Stimulated activated CD8-positive, alpha-beta memory T cell treated with anti-CD3 and anti-CD28 coated beads, Interleukin-4, amount 100 ng/mL, for 4 hours (primary cell): ENCODE measurements around the gene HEY2.
"Not testable (repeated sequence)": the region's sequence is repeated elsewhere in the genome, so short reads cannot be mapped to it uniquely, and the experiment has no call there.

Experiments
- DNase-seq, 2 donors: peaks; one replicate each; pipeline ENCODE4 v3.0.0-alpha.2; 2020; ENCODE audit warnings: low read depth in 2 of 2, low spot score in 1 of 2

HEY2 gene

GRCh38 chr6:125749173-125749864, at the start of gene HEY2:
Gene HEY2 (plus strand): TSS chr6:125749632. CDS start chr6:125749777, 145 bp downstream.
- DNase-seq = peak; percentile 48 to 74

- no peak for DNase-seq
These were observed 48.7 kb upstream of the HEY2 start for GRCh38 chr6:125700581-125701353.

GRCh38 chr6:125701354-125701668, 48.1 kb upstream of the HEY2 start:
- DNase-seq = no peak

- DNase-seq = not testable (repeated sequence)
These were observed 45.5 kb upstream of the HEY2 start for GRCh38 chr6:125703882-125704281.

GRCh38 chr6:125707615-125708243, 41.7 kb upstream of the HEY2 start:
- no peak for DNase-seq

- no peak for DNase-seq
These were observed 38.3 kb upstream of the HEY2 start for GRCh38 chr6:125711013-125711675.

GRCh38 chr6:125714441-125715090, 34.9 kb upstream of the HEY2 start:
- no peak for DNase-seq

GRCh38 chr6:125717120-125717731, 32.2 kb upstream of the HEY2 start:
- DNase-seq = no peak

GRCh38 chr6:125718109-125718508, 31.3 kb upstream of the HEY2 start:
- DNase-seq = no peak

GRCh38 chr6:125722886-125723285, 26.5 kb upstream of the HEY2 start:
- no peak for DNase-seq

- DNase-seq = no peak
These were observed 22.2 kb upstream of the HEY2 start for GRCh38 chr6:125727216-125727615.

- DNase-seq = no peak
These were observed 20.7 kb upstream of the HEY2 start for GRCh38 chr6:125728739-125729138.

- DNase-seq = no peak
These were observed 19.4 kb upstream of the HEY2 start for GRCh38 chr6:125729983-125730382.

GRCh38 chr6:125732398-125732797, 17.0 kb upstream of the HEY2 start:
- DNase-seq = no peak

- DNase-seq = no peak
These were observed 15.7 kb upstream of the HEY2 start for GRCh38 chr6:125733516-125734300.

- no peak for DNase-seq
These were observed 11.2 kb upstream of the HEY2 start for GRCh38 chr6:125738276-125738675.

- no peak for DNase-seq
These were observed 10.1 kb upstream of the HEY2 start for GRCh38 chr6:125739364-125739763.

GRCh38 chr6:125741336-125741735, 8.1 kb upstream of the HEY2 start:
- DNase-seq = no peak

- DNase-seq = no peak
These were observed 7.4 kb upstream of the HEY2 start for GRCh38 chr6:125742024-125742423.
